Calu3 (cell line): ENCODE measurements around the gene ABCC2. TPM values are rescaled to one million over a fixed set of nuclear protein-coding genes. Genes with fewer than 3 reads are reported as not detected.
A peak's percentile ranks its signal among the peaks of the same experiment; 100 is the strongest.
"Not testable (repeated sequence)": the region's sequence is repeated elsewhere in the genome, so short reads cannot be mapped to it uniquely, and the experiment has no call there.

Source experiments
- BruUV-seq: library from RNA; stranded (reverse); fragments of 400-500 nt; replicated peaks from 2 replicates; lab custom pipeline; 2021; lab: Mats Ljungman, UMichigan
- CTCF ChIA-PET: fragments of 300-600 bp; sonication (Branson Sonifier 250); formaldehyde crosslinking; loops from one replicate; lab custom pipeline; 2022; ENCODE audit warnings: antibody characterized with exemption; lab: Charles Lee
- DNase-seq: peaks from one replicate; pipeline ENCODE4 v3.0.0; 2022
- H3K27ac Mint-ChIP-seq: one replicate; pipeline ENCODE4 v1.8.0; 2022; ENCODE audit warnings: mixed read lengths; ENCODE audit not compliant: unreplicated experiment
- H3K27me3 Mint-ChIP-seq: one replicate; pipeline ENCODE4 v1.8.0; 2022; ENCODE audit warnings: mixed read lengths; ENCODE audit not compliant: unreplicated experiment
- H3K36me3 Mint-ChIP-seq: one replicate; pipeline ENCODE4 v1.8.0; 2022; ENCODE audit warnings: mild to moderate bottlenecking, moderate library complexity, mixed read lengths; ENCODE audit not compliant: insufficient read depth, unreplicated experiment
- H3K4me1 Mint-ChIP-seq: one replicate; pipeline ENCODE4 v1.8.0; 2022; ENCODE audit warnings: mild to moderate bottlenecking, low read depth, mixed read lengths; ENCODE audit not compliant: unreplicated experiment
- H3K4me3 Mint-ChIP-seq: one replicate; pipeline ENCODE4 v1.8.0; 2022; ENCODE audit warnings: mild to moderate bottlenecking, low read depth, moderate library complexity, mixed read lengths; ENCODE audit not compliant: unreplicated experiment
- H3K9me3 Mint-ChIP-seq: one replicate; pipeline ENCODE4 v1.8.0; 2022; ENCODE audit warnings: low read depth, mixed read lengths; ENCODE audit not compliant: unreplicated experiment
- intact Hi-C: fragments of 100-400 bp; cut with micrococcal nuclease; formaldehyde crosslinking; loops from one replicate; pipeline ENCODE4 v1.10.0; 2022; ENCODE audit not compliant: unreplicated experiment
- total RNA-seq: library from RNA; stranded (reverse); gene quantifications from 2 replicates; pipeline ENCODE4 v1.2.3, GENCODE V29; 2022
- TF ChIP-seq, protein P1 (sequence below): fragments of 200-600 bp; IDR thresholded peaks from one replicate; pipeline ENCODE4 v1.8.0; 2022; ENCODE audit warnings: antibody characterized with exemption; ENCODE audit not compliant: unreplicated experiment

ABCC2 gene
- total RNA-seq, 1 experiment from 2014 or later = 1.8 TPM

GRCh38 chr10:99855479-99856071 is 73.1 kb downstream of the ABCC2 start:
- CTCF ChIA-PET = interaction anchor here (0.6 kb wide), 1 partner anchor 385 kb away, joined by 5 read pairs; no protein-coding TSS in a partner anchor
- Mint-ChIP-seq H3K27ac (no peak overlapping the region), H3K4me1 (no peaks in the 10 kb centered on the region), H3K4me3 (no peak overlapping the region), H3K27me3 (no peaks in the 10 kb centered on the region), H3K36me3 (no peaks in the 10 kb centered on the region), H3K9me3 (no peaks in the 10 kb centered on the region)
- intact Hi-C loops = no loop called here
- TF ChIP-seq, protein P1, sequence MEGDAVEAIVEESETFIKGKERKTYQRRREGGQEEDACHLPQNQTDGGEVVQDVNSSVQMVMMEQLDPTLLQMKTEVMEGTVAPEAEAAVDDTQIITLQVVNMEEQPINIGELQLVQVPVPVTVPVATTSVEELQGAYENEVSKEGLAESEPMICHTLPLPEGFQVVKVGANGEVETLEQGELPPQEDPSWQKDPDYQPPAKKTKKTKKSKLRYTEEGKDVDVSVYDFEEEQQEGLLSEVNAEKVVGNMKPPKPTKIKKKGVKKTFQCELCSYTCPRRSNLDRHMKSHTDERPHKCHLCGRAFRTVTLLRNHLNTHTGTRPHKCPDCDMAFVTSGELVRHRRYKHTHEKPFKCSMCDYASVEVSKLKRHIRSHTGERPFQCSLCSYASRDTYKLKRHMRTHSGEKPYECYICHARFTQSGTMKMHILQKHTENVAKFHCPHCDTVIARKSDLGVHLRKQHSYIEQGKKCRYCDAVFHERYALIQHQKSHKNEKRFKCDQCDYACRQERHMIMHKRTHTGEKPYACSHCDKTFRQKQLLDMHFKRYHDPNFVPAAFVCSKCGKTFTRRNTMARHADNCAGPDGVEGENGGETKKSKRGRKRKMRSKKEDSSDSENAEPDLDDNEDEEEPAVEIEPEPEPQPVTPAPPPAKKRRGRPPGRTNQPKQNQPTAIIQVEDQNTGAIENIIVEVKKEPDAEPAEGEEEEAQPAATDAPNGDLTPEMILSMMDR = no peak
- no peak for DNase-seq
- BruUV-seq = no TSS peak

GRCh38 chr10:99858849-99859248 is 76.4 kb downstream of the ABCC2 start:
- no peak overlapping the region for H3K4me3 Mint-ChIP-seq
- no TSS peak for BruUV-seq
- no peaks in the 10 kb centered on the region for H3K4me1 Mint-ChIP-seq
- H3K36me3 Mint-ChIP-seq = no peaks in the 10 kb centered on the region
- DNase-seq = no peak
- intact Hi-C loops = no loop called here
- H3K27me3 Mint-ChIP-seq = no peaks in the 10 kb centered on the region
- CTCF ChIA-PET = interaction anchor here (1.2 to 1.3 kb wide), 2 partner anchors 13 to 187 kb away, joined by 3 read pairs; no protein-coding TSS in a partner anchor
- TF ChIP-seq, protein P1 = no peak
- no peak overlapping the region for H3K27ac Mint-ChIP-seq
- no peaks in the 10 kb centered on the region for H3K9me3 Mint-ChIP-seq

GRCh38 chr10:99859585-99859984 is 77.1 kb downstream of the ABCC2 start:
- CTCF ChIA-PET = interaction anchor here (0.7 to 1.3 kb wide), 5 partner anchors 14 to 186 kb away, joined by 3 to 7 read pairs (median 3); no protein-coding TSS in a partner anchor
- peak; percentile 23 for DNase-seq
- TF ChIP-seq, protein P1 = peak; percentile 12
- intact Hi-C loops = no loop called here
- H3K27ac Mint-ChIP-seq = no peak overlapping the region
- H3K4me1 Mint-ChIP-seq = no peaks in the 10 kb centered on the region
- no peaks in the 10 kb centered on the region for H3K27me3 Mint-ChIP-seq
- BruUV-seq = no TSS peak
- H3K36me3 Mint-ChIP-seq = no peaks in the 10 kb centered on the region
- H3K9me3 Mint-ChIP-seq = no peaks in the 10 kb centered on the region
- H3K4me3 Mint-ChIP-seq = no peak overlapping the region

- intact Hi-C loops = no loop called here
- DNase-seq = no peak
- Mint-ChIP-seq H3K9me3 (no peaks in the 10 kb centered on the region), H3K27ac (no peak overlapping the region), H3K27me3 (no peaks in the 10 kb centered on the region), H3K4me3 (no peak overlapping the region), H3K36me3 (no peaks in the 10 kb centered on the region), H3K4me1 (no peaks in the 10 kb centered on the region)
- no TSS peak for BruUV-seq
- TF ChIP-seq, protein P1 = no peak
- CTCF ChIA-PET = interaction anchor here (0.7 kb wide), 1 partner anchor 647 kb away, joined by 4 read pairs; no protein-coding TSS in a partner anchor
Measured at GRCh38 chr10:99860466-99860865, 78.0 kb downstream of the ABCC2 start.

DNA sequence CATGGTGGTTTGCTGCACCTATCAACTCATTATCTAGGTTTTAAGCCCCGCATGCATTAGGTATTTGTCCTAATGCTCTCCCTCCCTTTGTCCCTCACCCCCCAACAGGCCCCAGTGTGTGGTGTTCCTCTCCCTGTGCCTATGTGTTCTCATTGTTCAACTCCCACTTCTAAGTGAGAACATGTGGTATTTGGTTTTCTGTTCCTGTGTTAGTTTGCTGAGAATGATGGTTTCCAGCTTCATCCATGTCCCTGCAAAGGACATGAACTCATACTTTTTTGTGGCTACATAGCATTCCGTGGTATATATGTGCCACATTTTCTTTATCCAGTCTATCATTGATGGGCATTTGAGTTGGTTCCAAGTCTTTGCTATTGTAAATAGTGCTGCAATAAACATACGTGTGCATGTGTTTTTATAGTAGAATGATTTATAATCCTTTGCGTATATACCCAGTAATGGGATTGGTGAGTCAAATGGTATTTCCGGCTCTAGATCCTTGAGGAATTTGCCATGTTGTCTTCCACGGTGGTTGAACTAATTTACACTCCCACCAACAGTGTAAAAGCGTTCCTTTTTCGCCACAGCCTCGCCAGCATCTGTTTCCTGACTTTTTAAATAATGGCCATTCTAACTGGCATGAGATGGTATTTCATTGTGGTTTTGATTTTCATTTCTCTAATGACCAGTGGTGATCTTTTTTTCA is 81.2 kb downstream of the ABCC2 start:
- DNase-seq, H3K9me3 Mint-ChIP-seq, H3K36me3 Mint-ChIP-seq, H3K27me3 Mint-ChIP-seq, H3K27ac Mint-ChIP-seq, BruUV-seq, intact Hi-C loops, H3K4me1 Mint-ChIP-seq, H3K4me3 Mint-ChIP-seq, CTCF ChIA-PET: not testable (repeated sequence)

- H3K4me1 Mint-ChIP-seq, H3K36me3 Mint-ChIP-seq, H3K27ac Mint-ChIP-seq, CTCF ChIA-PET, DNase-seq, H3K27me3 Mint-ChIP-seq, H3K9me3 Mint-ChIP-seq, BruUV-seq, H3K4me3 Mint-ChIP-seq, intact Hi-C loops: not testable (repeated sequence)
Measured at GRCh38 chr10:99867250-99867649, 84.8 kb downstream of the ABCC2 start.
